Activated naive CD4-positive, alpha-beta T cell treated with anti-CD3 and anti-CD28 coated beads, Interleukin-2, amount 50 U/mL, for 24 hours (primary cell): ENCODE measurements around the gene PCDH19.

Experiments used
- H3K27ac Mint-ChIP-seq: one replicate; pipeline ENCODE4 v1.8.0; 2021; ENCODE audit warnings: mild to moderate bottlenecking, mixed read lengths
- H3K27me3 Mint-ChIP-seq: one replicate; pipeline ENCODE4 v1.8.0; 2021; ENCODE audit warnings: mixed read lengths
- H3K36me3 Mint-ChIP-seq: one replicate; pipeline ENCODE4 v1.8.0; 2021; ENCODE audit warnings: mixed read lengths
- H3K4me1 Mint-ChIP-seq: one replicate; pipeline ENCODE4 v1.8.0; 2021; ENCODE audit warnings: mixed read lengths
- H3K4me3 Mint-ChIP-seq: one replicate; pipeline ENCODE4 v1.8.0; 2021; ENCODE audit warnings: mild to moderate bottlenecking, mixed read lengths
- H3K9me3 Mint-ChIP-seq: one replicate; pipeline ENCODE4 v1.8.0; 2021; ENCODE audit warnings: mixed read lengths

Gene PCDH19

DNA sequence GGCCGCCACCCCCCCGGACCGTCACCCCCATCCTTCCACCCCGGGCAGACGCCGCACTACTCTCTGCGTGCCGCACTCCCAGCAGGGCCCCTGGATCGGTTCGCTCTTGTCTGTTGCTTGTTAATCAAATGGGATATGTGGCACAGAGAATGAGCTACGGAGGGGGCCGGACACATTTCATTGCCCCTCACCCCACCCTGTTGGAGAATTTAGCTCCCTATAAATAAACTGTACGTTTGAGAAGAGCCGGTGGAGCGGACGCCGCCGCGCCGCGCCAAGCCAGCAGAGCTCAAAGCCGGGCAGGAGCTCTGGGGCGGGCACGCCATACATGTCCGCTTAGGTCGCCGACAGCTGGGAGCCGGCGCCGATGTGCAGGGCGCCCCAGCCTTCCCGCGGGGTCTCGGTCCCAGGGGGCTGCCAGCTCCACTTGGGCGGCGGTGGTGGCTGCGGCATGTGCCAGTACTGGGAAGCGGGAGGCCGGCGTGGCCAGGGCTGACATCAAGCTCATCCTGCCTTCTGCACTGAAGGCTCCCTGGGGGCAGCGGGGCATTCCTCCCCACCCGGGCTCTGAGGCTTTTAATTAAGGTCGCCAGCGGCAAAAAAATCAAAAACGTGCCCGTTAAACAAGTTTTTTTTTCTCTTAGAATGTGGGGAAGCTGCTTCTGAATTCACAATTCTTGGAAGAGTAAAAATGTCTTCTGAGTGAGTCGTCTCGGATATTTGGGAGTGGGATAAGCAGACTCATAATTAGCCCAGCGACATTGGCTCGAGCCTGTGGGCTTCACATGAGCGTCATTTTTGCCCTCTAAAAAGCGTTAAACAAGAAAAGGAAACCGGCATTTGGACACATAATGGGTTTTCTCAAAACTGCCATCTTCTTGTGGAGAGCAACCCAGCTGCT lies 1.1 kb upstream of the PCDH19 start:
- H3K4me3 Mint-ChIP-seq: no peak overlapping the region
- H3K9me3 Mint-ChIP-seq: no peaks in the 10 kb centered on the region
- peaks cover 17% of the 10 kb centered on the region for H3K4me1 Mint-ChIP-seq
- H3K27me3 Mint-ChIP-seq: peaks cover 25% of the 10 kb centered on the region
- H3K36me3 Mint-ChIP-seq: no peaks in the 10 kb centered on the region
- no peak overlapping the region for H3K27ac Mint-ChIP-seq

DNA sequence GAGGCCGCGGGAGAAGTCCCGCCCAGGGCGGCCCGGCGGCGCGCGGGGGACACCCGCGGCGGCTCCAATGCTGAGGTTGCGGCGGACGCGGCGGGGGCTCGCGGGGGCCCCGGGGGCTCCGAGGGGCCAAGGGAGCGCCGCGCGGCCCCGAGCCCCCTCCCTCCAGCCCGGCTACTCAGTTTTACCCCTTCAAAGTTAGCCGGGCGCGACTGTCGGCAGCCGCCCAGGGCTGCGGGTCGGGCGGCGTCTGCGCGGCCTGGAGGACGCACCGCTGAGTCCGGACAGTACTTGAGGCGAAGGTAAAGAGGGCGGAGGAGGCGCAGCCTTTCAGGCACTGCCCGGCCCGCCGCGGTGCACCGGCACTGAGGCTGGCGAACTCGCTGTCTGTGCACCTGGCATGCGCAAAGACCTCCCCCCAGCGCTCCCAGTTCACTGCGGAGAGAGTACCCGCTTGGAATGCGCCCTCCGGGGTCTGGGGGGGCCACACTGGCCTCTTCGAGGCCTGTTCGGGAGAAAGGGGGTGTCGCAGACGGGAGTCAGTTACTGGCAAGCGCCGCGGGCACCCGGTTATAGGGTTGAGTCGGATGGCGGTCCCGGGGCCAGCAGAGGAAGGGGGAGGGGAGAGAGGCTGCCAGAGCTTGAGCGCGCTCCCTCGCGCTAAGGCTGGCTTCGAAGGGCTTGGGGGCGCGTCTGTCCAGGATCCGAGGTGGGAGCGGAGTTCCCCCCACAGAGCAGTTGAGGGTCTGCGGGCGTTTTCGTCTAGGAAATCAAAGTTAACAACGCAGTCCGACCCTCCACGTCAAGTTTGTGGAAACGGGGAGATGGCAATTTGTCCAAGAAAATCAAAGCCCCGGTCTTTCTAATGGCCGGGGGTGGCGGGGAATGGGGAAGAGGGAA lies 1.1 kb downstream of the PCDH19 start:
- no peak overlapping the region for H3K4me3 Mint-ChIP-seq
- peaks cover 17% of the 10 kb centered on the region for H3K4me1 Mint-ChIP-seq
- H3K27ac Mint-ChIP-seq: no peak overlapping the region
- H3K9me3 Mint-ChIP-seq: no peaks in the 10 kb centered on the region
- H3K27me3 Mint-ChIP-seq: peaks cover 26% of the 10 kb centered on the region
- H3K36me3 Mint-ChIP-seq: no peaks in the 10 kb centered on the region

GRCh38 chrX:100407784-100408712 lies 2.0 kb downstream of the PCDH19 start:
- Mint-ChIP-seq H3K4me1 (peaks cover 16% of the 10 kb centered on the region), H3K27ac (no peak overlapping the region), H3K27me3 (peaks cover 22% of the 10 kb centered on the region), H3K4me3 (no peak overlapping the region), H3K9me3 (no peaks in the 10 kb centered on the region), H3K36me3 (no peaks in the 10 kb centered on the region)

DNA sequence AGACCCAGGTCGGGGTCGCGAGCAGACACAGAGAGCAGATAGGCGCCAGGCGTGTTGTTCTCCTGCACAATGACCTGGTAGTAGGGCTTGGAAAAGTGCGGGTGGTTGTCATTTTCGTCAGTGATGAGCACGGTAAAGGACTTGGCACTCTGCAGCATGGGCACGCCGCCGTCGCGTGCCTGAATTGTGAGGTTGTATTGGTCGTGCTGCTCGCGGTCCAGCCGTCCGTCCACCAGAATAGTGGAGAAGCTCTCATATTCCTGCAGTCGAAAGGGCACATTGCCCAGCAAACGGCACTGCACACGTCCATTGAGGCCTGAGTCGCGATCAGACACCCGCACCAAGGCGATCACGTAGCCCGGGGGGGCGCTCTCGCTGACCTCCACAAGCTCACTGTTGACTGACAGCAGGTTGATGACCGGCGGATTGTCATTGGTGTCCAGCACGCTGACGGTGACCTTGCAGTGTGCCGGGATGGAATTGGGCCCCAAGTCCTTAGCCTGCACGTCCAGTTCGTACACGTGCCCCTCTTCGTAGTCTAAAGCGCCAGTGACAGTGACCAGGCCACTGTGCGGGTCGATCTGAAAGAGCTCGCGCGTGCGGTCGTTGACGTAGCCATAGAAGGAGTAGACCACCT lies 2.8 kb downstream of the PCDH19 start:
- H3K4me3 Mint-ChIP-seq: no peak overlapping the region
- no peaks in the 10 kb centered on the region for H3K9me3 Mint-ChIP-seq
- peaks cover 8% of the 10 kb centered on the region for H3K4me1 Mint-ChIP-seq
- peaks cover 16% of the 10 kb centered on the region for H3K27me3 Mint-ChIP-seq
- no peaks in the 10 kb centered on the region for H3K36me3 Mint-ChIP-seq
- no peak overlapping the region for H3K27ac Mint-ChIP-seq

DNA sequence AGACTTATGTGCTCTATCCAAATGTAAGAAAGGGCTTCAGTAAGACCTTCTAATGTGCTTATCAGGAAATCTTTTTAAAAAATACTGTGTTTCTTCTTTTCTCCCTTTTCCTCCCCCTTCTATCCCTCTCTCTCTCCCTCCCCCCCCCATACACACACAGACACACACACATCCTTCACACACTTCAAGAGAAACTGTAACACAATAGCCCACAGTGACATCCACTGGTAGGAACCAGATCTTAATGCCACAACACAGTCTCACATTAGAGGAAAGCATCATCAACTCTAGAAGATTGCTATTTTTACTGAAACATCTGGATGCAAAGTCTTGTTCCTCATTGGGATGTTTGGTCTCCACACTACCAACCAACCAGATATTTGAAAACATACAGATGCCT lies 4.6 kb downstream of the PCDH19 start:
- H3K4me3 Mint-ChIP-seq: no peak overlapping the region
- peaks cover 4% of the 10 kb centered on the region for H3K4me1 Mint-ChIP-seq
- H3K27me3 Mint-ChIP-seq: peaks cover 16% of the 10 kb centered on the region

GRCh38 chrX:100404851-100405250 lies 5.2 kb downstream of the PCDH19 start:
- Mint-ChIP-seq H3K4me3 (no peak overlapping the region), H3K4me1 (peaks cover 3% of the 10 kb centered on the region), H3K36me3 (no peaks in the 10 kb centered on the region), H3K9me3 (no peaks in the 10 kb centered on the region), H3K27ac (no peak overlapping the region), H3K27me3 (peaks cover 16% of the 10 kb centered on the region)

More for the DNA sequence above, 4.6 kb downstream of the PCDH19 start:
- no peak overlapping the region for H3K27ac Mint-ChIP-seq
- H3K9me3 Mint-ChIP-seq: no peaks in the 10 kb centered on the region
- H3K36me3 Mint-ChIP-seq: no peaks in the 10 kb centered on the region

DNA sequence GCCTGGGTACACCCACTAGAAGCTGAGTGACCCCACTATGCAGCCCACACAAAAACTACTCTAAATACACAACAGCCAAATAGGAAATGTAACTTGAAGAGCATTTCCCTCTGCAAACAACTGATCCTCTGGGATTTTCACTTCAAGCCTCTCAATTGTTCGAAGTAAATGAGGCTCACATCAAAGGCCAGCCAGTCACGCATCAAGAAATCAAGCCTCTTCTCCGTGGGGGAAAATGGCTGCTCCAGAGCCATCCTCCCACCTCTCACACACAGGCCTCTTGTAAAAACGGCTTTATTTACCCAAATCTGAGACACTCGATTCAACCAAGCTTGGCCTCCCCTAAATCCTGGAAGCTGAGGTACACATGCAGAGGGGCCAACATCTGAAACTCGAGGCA lies 14.3 kb downstream of the PCDH19 start:
- H3K27ac Mint-ChIP-seq: no peak overlapping the region
- H3K27me3 Mint-ChIP-seq: no peaks in the 10 kb centered on the region
- H3K36me3 Mint-ChIP-seq: no peaks in the 10 kb centered on the region
- no peak overlapping the region for H3K4me3 Mint-ChIP-seq
- H3K9me3 Mint-ChIP-seq: no peaks in the 10 kb centered on the region
- no peaks in the 10 kb centered on the region for H3K4me1 Mint-ChIP-seq

GRCh38 chrX:100381619-100382018 lies 28.5 kb downstream of the PCDH19 start:
- Mint-ChIP-seq H3K36me3 (no peaks in the 10 kb centered on the region), H3K27ac (no peak overlapping the region), H3K4me1 (no peaks in the 10 kb centered on the region), H3K9me3 (no peaks in the 10 kb centered on the region), H3K27me3 (no peaks in the 10 kb centered on the region), H3K4me3 (no peak overlapping the region)

DNA sequence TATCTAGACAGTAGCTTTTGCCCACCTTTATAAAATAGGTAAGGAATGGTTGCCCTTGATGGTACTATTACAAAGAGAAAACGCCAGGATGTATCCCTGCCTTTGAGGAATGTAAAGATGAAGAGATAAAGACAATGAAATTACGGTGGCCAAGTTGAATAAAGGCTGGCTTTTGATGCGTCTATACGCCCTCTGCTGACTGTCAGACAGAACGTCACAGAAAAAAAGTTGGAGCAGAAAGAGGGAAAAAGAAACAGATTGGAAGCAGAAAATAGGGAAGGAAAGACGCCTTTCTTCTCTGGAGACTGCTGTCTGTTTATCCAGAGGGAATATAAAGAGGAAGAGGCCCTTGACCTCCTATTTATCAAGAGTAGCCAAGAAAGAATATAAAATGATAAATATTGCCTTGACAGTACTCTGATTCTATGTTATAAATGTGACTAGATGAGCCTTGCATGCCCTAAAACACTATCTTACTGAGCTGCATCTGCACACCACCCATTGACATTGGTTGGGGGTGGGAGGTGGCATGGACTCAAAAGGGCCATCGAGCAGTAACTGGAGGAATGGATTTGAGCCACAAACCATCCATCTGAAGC lies 30.6 kb downstream of the PCDH19 start:
- Mint-ChIP-seq H3K27ac (no peak overlapping the region), H3K4me3 (no peak overlapping the region), H3K36me3 (no peaks in the 10 kb centered on the region), H3K9me3 (no peaks in the 10 kb centered on the region), H3K27me3 (no peaks in the 10 kb centered on the region), H3K4me1 (no peaks in the 10 kb centered on the region)

DNA sequence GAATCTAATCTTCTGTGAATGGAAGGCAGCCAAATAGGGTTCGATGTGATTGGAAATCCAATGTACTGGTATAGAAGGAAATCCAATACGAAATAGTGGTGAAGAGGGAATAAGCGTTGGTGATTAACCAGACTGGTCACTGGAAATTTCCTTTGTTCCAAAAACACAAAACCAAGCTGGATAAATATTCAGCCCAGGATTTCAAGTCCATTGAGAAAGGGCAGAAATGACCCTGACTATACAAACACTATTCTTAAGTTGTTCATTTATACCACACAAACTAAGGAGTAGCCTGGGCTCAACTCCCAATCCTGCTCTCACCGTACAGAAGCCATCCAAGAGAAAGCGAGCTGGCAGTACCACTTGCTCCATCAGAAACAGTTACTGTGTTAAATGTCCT lies 32.2 kb downstream of the PCDH19 start:
- H3K27me3 Mint-ChIP-seq: no peaks in the 10 kb centered on the region
- no peak overlapping the region for H3K27ac Mint-ChIP-seq
- no peak overlapping the region for H3K4me3 Mint-ChIP-seq
- H3K36me3 Mint-ChIP-seq: no peaks in the 10 kb centered on the region
- no peaks in the 10 kb centered on the region for H3K9me3 Mint-ChIP-seq
- H3K4me1 Mint-ChIP-seq: no peaks in the 10 kb centered on the region

GRCh38 chrX:100376576-100376975 lies 33.5 kb downstream of the PCDH19 start:
- Mint-ChIP-seq H3K9me3 (no peaks in the 10 kb centered on the region), H3K36me3 (no peaks in the 10 kb centered on the region), H3K4me1 (no peaks in the 10 kb centered on the region), H3K27ac (no peak overlapping the region), H3K4me3 (no peak overlapping the region), H3K27me3 (peaks cover 1% of the 10 kb centered on the region)

GRCh38 chrX:100373673-100374072 lies 36.4 kb downstream of the PCDH19 start:
- Mint-ChIP-seq H3K4me1 (no peaks in the 10 kb centered on the region), H3K27me3 (peaks cover 1% of the 10 kb centered on the region), H3K9me3 (no peaks in the 10 kb centered on the region), H3K4me3 (no peak overlapping the region), H3K27ac (no peak overlapping the region), H3K36me3 (no peaks in the 10 kb centered on the region)

DNA sequence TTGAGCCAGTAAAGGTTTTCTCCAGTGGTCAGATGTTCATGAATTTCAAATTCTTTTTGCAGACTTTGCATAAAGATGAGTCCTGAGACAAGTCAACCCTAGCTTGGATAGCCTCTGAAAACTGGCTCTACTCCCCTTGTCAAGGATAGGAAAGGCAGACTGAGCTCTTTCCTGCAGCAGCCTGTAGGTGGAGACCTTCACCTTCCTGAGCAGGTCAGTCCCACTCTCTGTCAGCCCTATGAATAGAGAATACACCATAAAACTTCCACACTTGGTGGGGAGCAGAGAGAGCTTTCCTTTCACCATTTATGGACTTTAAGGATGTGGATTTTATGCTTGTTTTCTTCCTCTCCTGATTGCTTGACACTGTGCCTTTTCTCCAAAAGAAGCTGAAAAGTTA lies 41.9 kb downstream of the PCDH19 start:
- Mint-ChIP-seq H3K9me3 (no peaks in the 10 kb centered on the region), H3K36me3 (no peaks in the 10 kb centered on the region), H3K4me3 (no peak overlapping the region), H3K4me1 (no peaks in the 10 kb centered on the region), H3K27ac (no peak overlapping the region), H3K27me3 (peaks cover 1% of the 10 kb centered on the region)

GRCh38 chrX:100363896-100364295 lies 46.2 kb downstream of the PCDH19 start:
- H3K36me3 Mint-ChIP-seq: no peaks in the 10 kb centered on the region
- H3K27ac Mint-ChIP-seq: no peak overlapping the region
- H3K27me3 Mint-ChIP-seq: no peaks in the 10 kb centered on the region
- H3K4me3 Mint-ChIP-seq: no peak overlapping the region
- H3K4me1 Mint-ChIP-seq: no peaks in the 10 kb centered on the region
- no peaks in the 10 kb centered on the region for H3K9me3 Mint-ChIP-seq
